GM12873 (cell line): ENCODE measurements around the gene OCSTAMP.

Experiments used
- TF ChIP-seq, protein P1 (sequence below): IDR thresholded peaks from 2 replicates; pipeline ENCODE4 v1.5.1; 2012; ENCODE audit warnings: low read depth, mild to moderate bottlenecking, moderate library complexity, low read length, control low read depth; ENCODE audit not compliant: insufficient read depth; ENCODE audit errors: missing control alignments

Gene OCSTAMP

DNA sequence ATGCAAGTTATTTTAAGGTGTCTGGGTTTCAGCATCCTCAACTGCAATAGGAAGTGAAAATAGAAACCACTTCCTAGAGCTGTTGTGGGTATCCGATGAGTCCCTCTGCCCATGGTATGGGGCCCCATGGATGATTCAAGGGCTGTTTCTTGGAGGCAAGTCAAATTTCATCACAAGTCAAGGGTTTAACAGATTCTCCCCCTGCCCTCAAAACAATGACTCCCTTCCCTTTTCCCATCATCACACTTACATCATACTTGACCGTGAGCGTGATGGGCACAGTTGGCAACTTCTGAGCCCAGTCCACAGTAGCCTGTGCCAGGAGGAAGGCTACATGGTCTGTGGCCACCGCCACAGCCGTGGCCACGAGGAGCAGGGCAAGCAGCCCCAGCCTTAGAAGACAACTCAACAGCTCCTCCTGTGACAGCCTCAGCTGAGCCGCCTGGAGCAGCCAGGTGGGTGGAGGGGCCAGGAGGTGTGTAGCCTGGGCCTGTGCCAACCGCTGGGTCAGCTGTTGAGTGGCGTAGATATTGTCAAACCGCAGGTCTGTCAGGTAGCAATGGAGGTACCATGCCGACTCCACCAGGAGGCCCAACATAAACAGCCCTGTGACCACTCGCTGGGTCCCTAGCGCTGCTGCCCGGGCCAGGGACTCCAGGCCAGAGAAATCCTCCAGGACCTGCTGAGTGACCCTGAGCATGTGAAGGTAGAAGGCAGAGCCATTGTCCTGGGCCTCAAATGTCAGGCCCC is 5.2 kb downstream of the OCSTAMP start:
- TF ChIP-seq, protein P1, sequence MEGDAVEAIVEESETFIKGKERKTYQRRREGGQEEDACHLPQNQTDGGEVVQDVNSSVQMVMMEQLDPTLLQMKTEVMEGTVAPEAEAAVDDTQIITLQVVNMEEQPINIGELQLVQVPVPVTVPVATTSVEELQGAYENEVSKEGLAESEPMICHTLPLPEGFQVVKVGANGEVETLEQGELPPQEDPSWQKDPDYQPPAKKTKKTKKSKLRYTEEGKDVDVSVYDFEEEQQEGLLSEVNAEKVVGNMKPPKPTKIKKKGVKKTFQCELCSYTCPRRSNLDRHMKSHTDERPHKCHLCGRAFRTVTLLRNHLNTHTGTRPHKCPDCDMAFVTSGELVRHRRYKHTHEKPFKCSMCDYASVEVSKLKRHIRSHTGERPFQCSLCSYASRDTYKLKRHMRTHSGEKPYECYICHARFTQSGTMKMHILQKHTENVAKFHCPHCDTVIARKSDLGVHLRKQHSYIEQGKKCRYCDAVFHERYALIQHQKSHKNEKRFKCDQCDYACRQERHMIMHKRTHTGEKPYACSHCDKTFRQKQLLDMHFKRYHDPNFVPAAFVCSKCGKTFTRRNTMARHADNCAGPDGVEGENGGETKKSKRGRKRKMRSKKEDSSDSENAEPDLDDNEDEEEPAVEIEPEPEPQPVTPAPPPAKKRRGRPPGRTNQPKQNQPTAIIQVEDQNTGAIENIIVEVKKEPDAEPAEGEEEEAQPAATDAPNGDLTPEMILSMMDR = peak; percentile 5

GRCh38 chr20:46544576-46544975 is 5.9 kb downstream of the OCSTAMP start:
- TF ChIP-seq, protein P1 = peak; percentile 36

DNA sequence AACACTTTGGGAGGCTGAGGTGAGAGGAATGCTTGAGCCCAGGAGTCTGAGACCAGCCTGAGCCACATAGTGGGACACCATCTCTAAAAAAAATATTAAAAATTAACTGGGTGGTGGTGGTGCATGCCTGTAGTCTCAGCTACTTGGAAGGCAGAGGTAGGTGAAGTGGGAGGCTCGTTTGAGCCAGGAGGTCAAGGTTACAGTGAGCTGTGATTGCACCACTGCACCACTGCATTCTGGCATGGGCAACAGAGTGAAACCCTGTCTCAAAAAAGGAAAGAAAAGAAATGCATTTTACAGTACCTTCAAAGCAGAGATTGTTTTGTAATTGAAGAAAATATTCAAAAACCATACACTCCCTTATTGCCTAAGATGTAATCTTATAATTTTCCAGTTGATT is 6.5 kb downstream of the OCSTAMP start:
- TF ChIP-seq, protein P1 = no peak

DNA sequence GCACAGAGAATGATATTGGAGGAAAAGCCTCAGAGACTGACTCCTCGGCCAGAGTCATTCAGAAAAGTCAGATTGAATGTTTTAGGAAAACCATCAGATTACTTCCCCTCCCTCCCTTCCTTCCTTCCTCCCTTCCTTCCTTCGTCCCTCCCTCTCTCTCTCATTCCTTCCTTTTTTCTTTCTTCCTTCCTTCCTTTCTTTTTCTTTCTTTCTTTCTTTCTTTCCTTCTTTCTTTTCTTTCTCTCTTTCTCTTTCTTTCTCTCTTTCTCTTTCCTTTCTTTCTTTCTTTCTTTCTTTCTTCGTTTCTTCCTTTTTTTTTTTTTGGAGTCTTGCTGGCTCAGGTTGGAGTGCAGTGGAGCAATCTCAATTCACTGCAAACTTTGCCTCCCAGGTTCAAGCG is 7.4 kb downstream of the OCSTAMP start:
- TF ChIP-seq, protein P1 = no peak

GRCh38 chr20:46541229-46541935 is 9.1 kb downstream of the OCSTAMP start:
- TF ChIP-seq, protein P1 = no peak

DNA sequence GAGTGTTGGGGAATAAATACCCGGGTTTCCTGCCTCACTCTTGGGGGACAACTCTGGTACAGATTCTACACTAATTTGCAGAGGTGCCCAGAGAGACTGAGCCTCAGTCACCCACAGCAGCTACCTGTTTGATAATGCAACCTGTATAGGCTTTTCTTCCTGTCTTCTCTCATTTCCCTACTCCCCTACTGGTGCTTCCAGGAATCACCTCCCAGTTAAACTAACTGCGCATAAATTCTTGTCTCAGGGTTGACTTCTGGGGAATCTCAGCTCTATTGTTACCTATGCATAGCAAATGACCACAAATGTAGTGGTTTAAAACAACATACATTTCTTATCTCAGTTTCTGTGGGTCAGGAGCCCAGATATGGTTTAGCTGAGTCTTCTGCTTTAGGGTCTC is 11.3 kb downstream of the OCSTAMP start:
- TF ChIP-seq, protein P1 = peak; percentile 28

- TF ChIP-seq, protein P1 = no peak
These were observed 19.8 kb downstream of the OCSTAMP start for GRCh38 chr20:46530640-46531039.
